ENCODE measurements around the gene STXBP3. TPM values are rescaled to one million over a fixed set of nuclear protein-coding genes. Genes with fewer than 3 reads are reported as not detected.

STXBP3 gene
- total and polyA plus RNA-seq, 2 of the 4 experiments (the other 2 are of a cell fraction): 19.1 to 19.7 TPM

DNA sequence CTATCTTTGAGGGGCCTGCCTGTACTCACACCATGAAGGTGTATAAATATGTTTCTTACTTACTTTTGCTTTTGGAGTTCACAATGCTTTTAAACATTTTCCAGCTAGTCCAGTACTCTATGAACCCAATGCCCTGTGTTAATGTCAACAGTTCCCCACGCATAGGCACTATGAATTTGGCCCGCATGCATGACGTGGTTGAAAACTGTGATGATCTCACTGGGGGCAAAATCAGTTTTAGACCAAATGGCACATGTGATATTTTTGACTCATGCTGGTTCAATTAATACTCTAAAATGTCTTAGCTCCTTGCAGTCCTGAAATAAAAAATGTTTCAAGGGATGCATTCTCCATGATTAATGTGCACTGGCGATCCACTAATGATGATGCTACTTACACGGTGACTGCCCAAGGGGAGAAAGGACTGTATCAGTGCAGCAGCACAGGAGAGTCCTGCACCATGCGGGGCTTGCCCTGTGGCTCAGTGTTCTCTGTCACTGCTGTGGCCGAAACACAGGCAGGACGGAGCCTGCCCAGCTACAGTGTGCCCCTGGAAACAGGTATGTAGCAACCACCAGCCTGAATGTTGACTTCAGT lies 18.0 kb upstream of the STXBP3 start:
- Histone ChIP-seq H2BK15ac (ENCODE audit: low read depth, low read length) (no peak overlapping the region), H3K4me1 (ENCODE audit: control insufficient read depth, insufficient read depth, low read length) (no peaks in the 10 kb centered on the region), H4K91ac (ENCODE audit: insufficient read depth, low read depth, low read length) (no peak overlapping the region), H3K4me3 (ENCODE audit: insufficient read depth, low read depth, low read length) (no peak overlapping the region), H3K56ac (ENCODE audit: extremely low read depth, insufficient read depth, low read length) (no peak overlapping the region), H3K18ac (ENCODE audit: low read depth, low read length) (no peak overlapping the region), H2AK9ac (replicated peaks; ENCODE audit: low read depth, low read length, poor library complexity) (no peak overlapping the region), H2BK20ac (ENCODE audit: low read depth, low read length) (no peak overlapping the region), H4K20me1 (ENCODE audit: insufficient read depth, low read length) (no peaks in the 10 kb centered on the region), H3K27me3 (ENCODE audit: control insufficient read depth, insufficient read depth, low read length) (no peaks in the 10 kb centered on the region; the same call in 1 of the 2 replicates), H2AK5ac (ENCODE audit: low read depth, low read length) (no peak overlapping the region), H3K14ac (replicated peaks; ENCODE audit: low read depth, low read length) (no peak overlapping the region), H2BK120ac (ENCODE audit: low read depth, low read length) (no peak overlapping the region), H2BK5ac (ENCODE audit: low read depth, low read length, poor library complexity, severe bottlenecking) (no peak overlapping the region), H3K4ac (ENCODE audit: low read depth, low read length) (no peak overlapping the region), H4K5ac (ENCODE audit: low read depth, low read length) (no peak overlapping the region), H3K9me1 (ENCODE audit: insufficient read depth, low read length) (no peaks in the 10 kb centered on the region), H3K9me3 (ENCODE audit: control insufficient read depth, insufficient read depth, low read length) (no peaks in the 10 kb centered on the region), H2AFZ (replicated peaks; ENCODE audit: low read length, poor library complexity) (no peak overlapping the region), H3K27ac (ENCODE audit: insufficient read depth, low read length) (no peak overlapping the region), H3K79me1 (ENCODE audit: low read depth in 1 of 2, low read length in 2 of 2) (no peaks in the 10 kb centered on the region), H3K9ac (ENCODE audit: low read depth, low read length) (no peak overlapping the region), H3K4me2 (ENCODE audit: low read depth, low read length) (no peak overlapping the region), H3K23ac (ENCODE audit: low read depth, low read length) (no peak overlapping the region), H3K36me3 (ENCODE audit: control insufficient read depth, insufficient read depth, low read length) (no peaks in the 10 kb centered on the region), H4K8ac (ENCODE audit: low read depth in 2 of 2, low read length in 2 of 2) (no peak overlapping the region)
- no peak for DNase-seq
- no TSS peak for BruUV-seq (replicated peaks)
- intact Hi-C loops (cut with micrococcal nuclease): no loop called here
- in situ Hi-C loops (cut with MboI; ENCODE audit: low sequenced_read_pairs): no loop called here
- WGBS, 2 experiments (ENCODE audit: extremely low coverage in 2 of 2, insufficient read length in 1 of 2): 90% methylated on average over 2 of the region's 8 CpGs; no CpG with 5 or more reads in 1 of the 2 experiments
- dilution Hi-C loops (cut with HindIII; ENCODE audit: low sequenced_read_pairs, unreplicated experiment): no loop called here
- POLR2A ChIA-PET (ENCODE audit: unreplicated experiment): no interaction called here
- ATAC-seq (ENCODE audit: low read depth): no peak
- CTCF ChIA-PET: no interaction called here
- TF ChIP-seq CEBPB (IDR thresholded peaks at IDR 0.05; ENCODE audit: low read depth, low read length) (no peak), MAZ (IDR thresholded peaks at IDR 0.05; ENCODE audit: borderline replicate concordance, low read depth, low read length) (no peak), MAFK (IDR thresholded peaks at IDR 0.05; ENCODE audit: low read depth, low read length) (no peak), RFX5 (IDR thresholded peaks at IDR 0.05; ENCODE audit: low read depth, low read length) (no peak), CHD1 (IDR thresholded peaks at IDR 0.05; ENCODE audit: low read depth, low read length) (no peak), RAD21 (IDR thresholded peaks at IDR 0.05; ENCODE audit: low read length) (no peak), BHLHE40 (IDR thresholded peaks at IDR 0.05; ENCODE audit: low read depth, low read length) (no peak)

Measured in IMR-90 (cell line).